ENCODE measurements around the gene KCNK5. TPM values are rescaled to one million over a fixed set of nuclear protein-coding genes. Genes with fewer than 3 reads are reported as not detected.

KCNK5 gene
- total RNA-seq, 4 donors from 2014 or later: 1.0 to 4.8 (median 2.0) TPM

GRCh38 chr6:39217177-39217864 is 12.0 kb downstream of the KCNK5 start:
- intact Hi-C loops (cut with DNase I; ENCODE audit: low total_unique reads): no loop called here
- H3K27ac ChIP-seq: no peak overlapping the region
- H3K4me1 ChIP-seq: no peaks in the 10 kb centered on the region
- H3K27me3 ChIP-seq: no peaks in the 10 kb centered on the region
- H3K36me3 ChIP-seq: no peaks in the 10 kb centered on the region
- H3K4me3 ChIP-seq: no peak overlapping the region
- H3K9me3 ChIP-seq: no peaks in the 10 kb centered on the region
- TF ChIP-seq CTCF (IDR thresholded peaks at IDR 0.05) (no peak), POLR2A (IDR thresholded peaks at IDR 0.05) (no peak)
- DNase-seq: no peak

GRCh38 chr6:39215640-39216158 is 13.6 kb downstream of the KCNK5 start:
- no peaks in the 10 kb centered on the region for H3K4me1 ChIP-seq
- no peak for TF ChIP-seq CTCF (IDR thresholded peaks at IDR 0.05)
- no peak for TF ChIP-seq POLR2A (IDR thresholded peaks at IDR 0.05)

GRCh38 chr6:39214846-39215639 is 14.2 kb downstream of the KCNK5 start:
- H3K4me1 ChIP-seq: no peaks in the 10 kb centered on the region
- intact Hi-C loops (cut with DNase I; ENCODE audit: low total_unique reads): no loop called here

More at GRCh38 chr6:39215640-39216158, 13.6 kb downstream of the KCNK5 start:
- Histone ChIP-seq H3K27me3 (no peaks in the 10 kb centered on the region), H3K27ac (no peak overlapping the region), H3K4me3 (no peak overlapping the region), H3K36me3 (no peaks in the 10 kb centered on the region), H3K9me3 (no peaks in the 10 kb centered on the region)
- DNase-seq: no peak
- intact Hi-C loops (cut with DNase I; ENCODE audit: low total_unique reads): no loop called here

GRCh38 chr6:39214120-39214813 is 15.0 kb downstream of the KCNK5 start:
- Histone ChIP-seq H3K4me3 (no peak overlapping the region), H3K4me1 (no peaks in the 10 kb centered on the region), H3K27me3 (no peaks in the 10 kb centered on the region), H3K9me3 (no peaks in the 10 kb centered on the region), H3K36me3 (no peaks in the 10 kb centered on the region), H3K27ac (no peak overlapping the region)
- DNase-seq: no peak
- intact Hi-C loops (cut with DNase I; ENCODE audit: low total_unique reads): no loop called here
- TF ChIP-seq POLR2A (IDR thresholded peaks at IDR 0.05) (no peak), CTCF (IDR thresholded peaks at IDR 0.05) (no peak)

More at GRCh38 chr6:39214846-39215639, 14.2 kb downstream of the KCNK5 start:
- no peaks in the 10 kb centered on the region for H3K27me3 ChIP-seq
- no peak overlapping the region for H3K4me3 ChIP-seq
- H3K36me3 ChIP-seq: no peaks in the 10 kb centered on the region
- DNase-seq: no peak
- no peak for TF ChIP-seq POLR2A (IDR thresholded peaks at IDR 0.05)
- no peak for TF ChIP-seq CTCF (IDR thresholded peaks at IDR 0.05)
- H3K27ac ChIP-seq: no peak overlapping the region
- no peaks in the 10 kb centered on the region for H3K9me3 ChIP-seq

All from uterus (tissue), 4 donors.